H1 (cell line): ENCODE measurements around the gene RGS2. TPM values are rescaled to one million over a fixed set of nuclear protein-coding genes. Genes with fewer than 3 reads are reported as not detected.

Source experiments
- CBX5 ChIP-seq: fragments of 300-800, 300-1000 bp; sonication (generic); IDR thresholded peaks from 2 replicates; pipeline ENCODE4 v1.7.1; 2016; ENCODE audit warnings: antibody characterized with exemption, low read length, low read depth
- CHD7 ChIP-seq: fragments of 300-600 bp; sonication (generic); IDR thresholded peaks from 2 replicates; pipeline ENCODE4 v1.7.1; 2012; ENCODE audit warnings: low read length, moderate library complexity, mild to moderate bottlenecking, inconsistent platforms; ENCODE audit not compliant: insufficient replicate concordance
- POLR2AphosphoS5 ChIP-seq: IDR thresholded peaks from 2 replicates; pipeline ENCODE4 v1.6.1; 2011; ENCODE audit warnings: low read depth, low read length
- RNF2 ChIP-seq: fragments of 200-900, 300-1000 bp; sonication (generic); IDR thresholded peaks from 2 replicates; pipeline ENCODE4 v1.7.1; 2016; ENCODE audit warnings: borderline replicate concordance, low read depth, mild to moderate bottlenecking, antibody characterized with exemption, low read length; ENCODE audit not compliant: poor library complexity, severe bottlenecking; ENCODE audit errors: missing control alignments
- USF2 ChIP-seq: IDR thresholded peaks from 2 replicates; pipeline ENCODE4 v1.6.1; 2011; ENCODE audit warnings: low read length, improper control_type of control experiment
- polyA plus RNA-seq, 7 experiments: library from polyadenylated mRNA; depleted of rRNA in 3 of 7; stranded (reverse) in 5 of 7; unstranded in 2 of 7; fragments of >200 nt in 5 of 7; fragments of 200-250 nt in 2 of 7; gene quantifications; 1 replicate in 5 of 7; 2 replicates in 1 of 7; 4 replicates in 1 of 7; pipeline versions ENCODE4 v1.2.1 to v1.2.3, GENCODE V29; 2011 to 2013; ENCODE audit warnings: missing spikeins in 2 of 7, mixed read lengths in 2 of 7
- total RNA-seq: library from RNA; stranded (reverse); fragmentation: NEBNext Ultra II Directional; extraction: Animal tissue kit (Norgen Biotek cat#: 25700); gene quantifications from 2 replicates; pipeline ENCODE4 v1.2.1, GENCODE V29; 2021
- TF ChIP-seq, protein P1 (sequence below): IDR thresholded peaks from 2 replicates; pipeline ENCODE4 v1.6.1; 2012; ENCODE audit warnings: low read length, inconsistent platforms

Gene RGS2
- total and polyA plus RNA-seq, 2 of the 8 experiments (the other 6 are each of a cell fraction or from before 2014, with no cell fraction given), result 9.1 to 17.0 TPM

- TF ChIP-seq CHD7 (no peak), POLR2AphosphoS5 (peak; percentile 100), USF2 (no peak), CBX5 (no peak), RNF2 (no peak)
- TF ChIP-seq, protein P1, sequence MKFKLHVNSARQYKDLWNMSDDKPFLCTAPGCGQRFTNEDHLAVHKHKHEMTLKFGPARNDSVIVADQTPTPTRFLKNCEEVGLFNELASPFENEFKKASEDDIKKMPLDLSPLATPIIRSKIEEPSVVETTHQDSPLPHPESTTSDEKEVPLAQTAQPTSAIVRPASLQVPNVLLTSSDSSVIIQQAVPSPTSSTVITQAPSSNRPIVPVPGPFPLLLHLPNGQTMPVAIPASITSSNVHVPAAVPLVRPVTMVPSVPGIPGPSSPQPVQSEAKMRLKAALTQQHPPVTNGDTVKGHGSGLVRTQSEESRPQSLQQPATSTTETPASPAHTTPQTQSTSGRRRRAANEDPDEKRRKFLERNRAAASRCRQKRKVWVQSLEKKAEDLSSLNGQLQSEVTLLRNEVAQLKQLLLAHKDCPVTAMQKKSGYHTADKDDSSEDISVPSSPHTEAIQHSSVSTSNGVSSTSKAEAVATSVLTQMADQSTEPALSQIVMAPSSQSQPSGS, result no peak; the same call in 1 of the 2 replicates
These were observed at the start of gene RGS2 (continued) for GRCh38 chr1:192808518-192809306.
